Activated T-helper 1 cell treated with anti-CD3 and anti-CD28 coated beads, Interleukin-12 subunit alpha, Interleukin-12 subunit beta, Interleukin-2, Interleukin-4 antibody, amounts not matched to agents 30 ng/mL and 10 ng/mL and 1 ng/mL, durations not matched to agents 14 hours and 24 hours and 36 hours (primary cell): ENCODE results near the gene PTF1A. TPM values are rescaled to one million over a fixed set of nuclear protein-coding genes. Genes with fewer than 3 reads are reported as not detected.

Experiments
- DNase-seq: peaks from one replicate; pipeline ENCODE4 v3.0.0; 2021; ENCODE audit warnings: low spot score
- H3K27ac Mint-ChIP-seq: one replicate; pipeline ENCODE4 v1.8.0; 2021; ENCODE audit warnings: mild to moderate bottlenecking, mixed read lengths
- H3K27me3 Mint-ChIP-seq: one replicate; pipeline ENCODE4 v1.8.0; 2022; ENCODE audit warnings: mild to moderate bottlenecking, moderate library complexity, mixed read lengths; ENCODE audit not compliant: insufficient read depth
- H3K36me3 Mint-ChIP-seq: one replicate; pipeline ENCODE4 v1.8.0; 2021; ENCODE audit warnings: low read depth, mixed read lengths
- H3K4me1 Mint-ChIP-seq: one replicate; pipeline ENCODE4 v1.8.0; 2021; ENCODE audit warnings: low read depth, mixed read lengths
- H3K4me3 Mint-ChIP-seq: one replicate; pipeline ENCODE4 v1.8.0; 2021; ENCODE audit warnings: mild to moderate bottlenecking, moderate library complexity, mixed read lengths
- H3K9me3 Mint-ChIP-seq: one replicate; pipeline ENCODE4 v1.8.0; 2021; ENCODE audit warnings: mixed read lengths
- intact Hi-C: fragments of 100-400 bp; cut with micrococcal nuclease; formaldehyde crosslinking; loops from one replicate; pipeline ENCODE4 v1.15.1; 2024
- total RNA-seq: library from RNA; stranded (reverse); gene quantifications from 2 replicates; pipeline ENCODE4 v1.2.3, GENCODE V29; 2022

PTF1A gene
- total RNA-seq, 1 donor from 2014 or later, result not detected

- intact Hi-C loops, result loop anchor here (10.0 kb wide), 1 partner anchor 501 kb away; no protein-coding TSS in a partner anchor
- H3K4me3 Mint-ChIP-seq, result no peak overlapping the region
- H3K4me1 Mint-ChIP-seq, result no peaks in the 10 kb centered on the region
- H3K27ac Mint-ChIP-seq, result peak overlapping the region; percentile 67
- DNase-seq, result no peak
- H3K27me3 Mint-ChIP-seq, result peaks cover 68% of the 10 kb centered on the region
- no peaks in the 10 kb centered on the region for H3K9me3 Mint-ChIP-seq
- no peaks in the 10 kb centered on the region for H3K36me3 Mint-ChIP-seq
These were observed 1.4 kb downstream of the PTF1A start for GRCh38 chr10:23193435-23194074.

- no peak for DNase-seq
- intact Hi-C loops, result loop anchor here (10.0 kb wide), 1 partner anchor 500 kb away; no protein-coding TSS in a partner anchor
- H3K4me1 Mint-ChIP-seq, result no peaks in the 10 kb centered on the region
- H3K4me3 Mint-ChIP-seq, result no peak overlapping the region
- H3K27ac Mint-ChIP-seq, result no peak overlapping the region
- H3K9me3 Mint-ChIP-seq, result no peaks in the 10 kb centered on the region
- peaks cover 64% of the 10 kb centered on the region for H3K27me3 Mint-ChIP-seq
- no peaks in the 10 kb centered on the region for H3K36me3 Mint-ChIP-seq
These were observed 2.4 kb downstream of the PTF1A start for GRCh38 chr10:23194471-23194965.

GRCh38 chr10:23194966-23195845, 3.1 kb downstream of the PTF1A start:
- no peaks in the 10 kb centered on the region for H3K36me3 Mint-ChIP-seq
- DNase-seq, result no peak
- H3K4me3 Mint-ChIP-seq, result no peak overlapping the region
- no peaks in the 10 kb centered on the region for H3K4me1 Mint-ChIP-seq
- H3K9me3 Mint-ChIP-seq, result no peaks in the 10 kb centered on the region
- H3K27me3 Mint-ChIP-seq, result peaks cover 68% of the 10 kb centered on the region
- intact Hi-C loops, result loop anchor here (10.0 kb wide), 1 partner anchor 500 kb away; no protein-coding TSS in a partner anchor
- no peak overlapping the region for H3K27ac Mint-ChIP-seq

GRCh38 chr10:23195846-23196600, 3.9 kb downstream of the PTF1A start:
- Mint-ChIP-seq H3K4me1 (no peaks in the 10 kb centered on the region), H3K9me3 (no peaks in the 10 kb centered on the region), H3K27ac (no peak overlapping the region), H3K36me3 (no peaks in the 10 kb centered on the region), H3K27me3 (peaks cover 68% of the 10 kb centered on the region), H3K4me3 (no peak overlapping the region)
- no peak for DNase-seq
- intact Hi-C loops, result loop anchor here (10.0 kb wide), 1 partner anchor 499 kb away; no protein-coding TSS in a partner anchor

- Mint-ChIP-seq H3K4me3 (no peak overlapping the region), H3K27ac (no peak overlapping the region), H3K36me3 (no peaks in the 10 kb centered on the region), H3K27me3 (peaks cover 72% of the 10 kb centered on the region), H3K9me3 (no peaks in the 10 kb centered on the region), H3K4me1 (no peaks in the 10 kb centered on the region)
- DNase-seq, result no peak
- intact Hi-C loops, result loop anchor here (10.0 kb wide), 1 partner anchor 498 kb away; no protein-coding TSS in a partner anchor
These were observed 4.8 kb downstream of the PTF1A start for GRCh38 chr10:23196915-23197314.

GRCh38 chr10:23197416-23197861, 5.3 kb downstream of the PTF1A start:
- peaks cover 72% of the 10 kb centered on the region for H3K27me3 Mint-ChIP-seq
- H3K9me3 Mint-ChIP-seq, result no peaks in the 10 kb centered on the region
- H3K36me3 Mint-ChIP-seq, result no peaks in the 10 kb centered on the region
- DNase-seq, result no peak
- H3K4me1 Mint-ChIP-seq, result no peaks in the 10 kb centered on the region
- no peak overlapping the region for H3K27ac Mint-ChIP-seq
- intact Hi-C loops, result loop anchor here (10.0 kb wide), 1 partner anchor 497 kb away; no protein-coding TSS in a partner anchor
- no peak overlapping the region for H3K4me3 Mint-ChIP-seq

GRCh38 chr10:23198610-23198939, 6.5 kb downstream of the PTF1A start:
- Mint-ChIP-seq H3K36me3 (no peaks in the 10 kb centered on the region), H3K4me1 (no peaks in the 10 kb centered on the region), H3K4me3 (no peak overlapping the region), H3K27me3 (peaks cover 78% of the 10 kb centered on the region), H3K27ac (no peak overlapping the region), H3K9me3 (no peaks in the 10 kb centered on the region)
- DNase-seq, result no peak
- intact Hi-C loops, result loop anchor here (10.0 kb wide), 1 partner anchor 496 kb away; no protein-coding TSS in a partner anchor

GRCh38 chr10:23198940-23199767, 7.0 kb downstream of the PTF1A start:
- peaks cover 79% of the 10 kb centered on the region for H3K27me3 Mint-ChIP-seq
- DNase-seq, result no peak
- no peaks in the 10 kb centered on the region for H3K9me3 Mint-ChIP-seq
- intact Hi-C loops, result loop anchor here (10.0 kb wide), 1 partner anchor 496 kb away; no protein-coding TSS in a partner anchor
- H3K36me3 Mint-ChIP-seq, result no peaks in the 10 kb centered on the region
- no peaks in the 10 kb centered on the region for H3K4me1 Mint-ChIP-seq
- no peak overlapping the region for H3K27ac Mint-ChIP-seq
- H3K4me3 Mint-ChIP-seq, result no peak overlapping the region

GRCh38 chr10:23199768-23200511, 7.8 kb downstream of the PTF1A start:
- H3K4me1 Mint-ChIP-seq, result no peaks in the 10 kb centered on the region
- peak overlapping the region; percentile 7 for H3K27ac Mint-ChIP-seq
- no peak for DNase-seq
- H3K36me3 Mint-ChIP-seq, result no peaks in the 10 kb centered on the region
- intact Hi-C loops, result loop anchor here (2.0 to 10.0 kb wide), 3 partner anchors 25 to 858 kb away; no protein-coding TSS in a partner anchor
- peaks cover 80% of the 10 kb centered on the region for H3K27me3 Mint-ChIP-seq
- H3K4me3 Mint-ChIP-seq, result no peak overlapping the region
- H3K9me3 Mint-ChIP-seq, result no peaks in the 10 kb centered on the region

GRCh38 chr10:23200586-23200985, 8.5 kb downstream of the PTF1A start:
- intact Hi-C loops, result loop anchor here (2.0 to 5.0 kb wide), 2 partner anchors 26 to 858 kb away; no protein-coding TSS in a partner anchor
- Mint-ChIP-seq H3K27me3 (peaks cover 75% of the 10 kb centered on the region), H3K4me3 (no peak overlapping the region), H3K36me3 (no peaks in the 10 kb centered on the region), H3K4me1 (no peaks in the 10 kb centered on the region), H3K9me3 (no peaks in the 10 kb centered on the region), H3K27ac (no peak overlapping the region)
- no peak for DNase-seq

GRCh38 chr10:23200997-23201652, 9.0 kb downstream of the PTF1A start:
- no peak overlapping the region for H3K27ac Mint-ChIP-seq
- no peaks in the 10 kb centered on the region for H3K9me3 Mint-ChIP-seq
- no peaks in the 10 kb centered on the region for H3K36me3 Mint-ChIP-seq
- H3K27me3 Mint-ChIP-seq, result peaks cover 72% of the 10 kb centered on the region
- H3K4me3 Mint-ChIP-seq, result no peak overlapping the region
- no peaks in the 10 kb centered on the region for H3K4me1 Mint-ChIP-seq
- no peak for DNase-seq
- intact Hi-C loops, result loop anchor here (2.0 to 5.0 kb wide), 2 partner anchors 26 to 859 kb away; no protein-coding TSS in a partner anchor
